ENCODE results near the gene KAZALD1. TPM values are rescaled to one million over a fixed set of nuclear protein-coding genes. Genes with fewer than 3 reads are reported as not detected.
A peak's percentile ranks its signal among the peaks of the same experiment; 100 is the strongest.

Gene KAZALD1
- 10 to 100 TPM in 3 of 4 donors, 1 to 10 TPM in 1; 9.6 to 44.4 (median 12.9) TPM for polyA plus RNA-seq (ENCODE audit: insufficient read length in 4 of 4)

- peak in 2 of 4 donors; percentile 77 to 83 for DNase-seq (ENCODE audit: low read depth in 4 of 4, low spot score in 3 of 4)
Measured at GRCh38 chr10:101061624-101062231, at the start of gene KAZALD1. KAZALD1 (plus strand) TSS chr10:101061989; CDS start chr10:101062593, 604 bp downstream.

- peak in 2 of 4 donors; percentile 80 to 82 for DNase-seq (ENCODE audit: low read depth in 4 of 4, low spot score in 3 of 4)
Measured at GRCh38 chr10:101012525-101013364, 49.0 kb upstream of the KAZALD1 start.

GRCh38 chr10:101013365-101013825, 48.4 kb upstream of the KAZALD1 start:
- no peak for DNase-seq (ENCODE audit: low read depth in 4 of 4, low spot score in 3 of 4)

- DNase-seq (ENCODE audit: low read depth in 4 of 4, low spot score in 3 of 4), result no peak
Measured at GRCh38 chr10:101014230-101014884, 47.4 kb upstream of the KAZALD1 start.

GRCh38 chr10:101014966-101015581, 46.7 kb upstream of the KAZALD1 start:
- DNase-seq (ENCODE audit: low read depth in 4 of 4, low spot score in 3 of 4), result no peak

- DNase-seq (ENCODE audit: low read depth in 4 of 4, low spot score in 3 of 4), result no peak
Measured at GRCh38 chr10:101015582-101015973, 46.2 kb upstream of the KAZALD1 start.

GRCh38 chr10:101016814-101017213, 45.0 kb upstream of the KAZALD1 start:
- DNase-seq (ENCODE audit: low read depth in 4 of 4, low spot score in 3 of 4), result no peak

- DNase-seq (ENCODE audit: low read depth in 4 of 4, low spot score in 3 of 4), result no peak
Measured at GRCh38 chr10:101018118-101018599, 43.6 kb upstream of the KAZALD1 start.

- DNase-seq (ENCODE audit: low read depth in 4 of 4, low spot score in 3 of 4), result no peak
Measured at GRCh38 chr10:101018600-101019439, 43.0 kb upstream of the KAZALD1 start.

- DNase-seq (ENCODE audit: low read depth in 4 of 4, low spot score in 3 of 4), result no peak
Measured at GRCh38 chr10:101019440-101019703, 42.4 kb upstream of the KAZALD1 start.

- DNase-seq (ENCODE audit: low read depth in 4 of 4, low spot score in 3 of 4), result no peak
Measured at GRCh38 chr10:101020427-101021075, 41.2 kb upstream of the KAZALD1 start.

GRCh38 chr10:101021239-101021638, 40.5 kb upstream of the KAZALD1 start:
- DNase-seq (ENCODE audit: low read depth in 4 of 4, low spot score in 3 of 4), result no peak

GRCh38 chr10:101021692-101022251, 40.0 kb upstream of the KAZALD1 start:
- DNase-seq (ENCODE audit: low read depth in 4 of 4, low spot score in 3 of 4), result no peak

GRCh38 chr10:101022967-101023705, 38.7 kb upstream of the KAZALD1 start:
- DNase-seq (ENCODE audit: low read depth in 4 of 4, low spot score in 3 of 4), result no peak

GRCh38 chr10:101027106-101027720, 34.6 kb upstream of the KAZALD1 start:
- DNase-seq (ENCODE audit: low read depth in 4 of 4, low spot score in 3 of 4), result no peak

GRCh38 chr10:101028446-101029337, 33.1 kb upstream of the KAZALD1 start:
- no peak for DNase-seq (ENCODE audit: low read depth in 4 of 4, low spot score in 3 of 4)

Measured in left renal pelvis (tissue), 4 donors.